ENCODE results near the gene ZP3.
"Not testable (repeated sequence)": the region's sequence is repeated elsewhere in the genome, so short reads cannot be mapped to it uniquely, and the experiment has no call there.

The ZP3 gene

DNA sequence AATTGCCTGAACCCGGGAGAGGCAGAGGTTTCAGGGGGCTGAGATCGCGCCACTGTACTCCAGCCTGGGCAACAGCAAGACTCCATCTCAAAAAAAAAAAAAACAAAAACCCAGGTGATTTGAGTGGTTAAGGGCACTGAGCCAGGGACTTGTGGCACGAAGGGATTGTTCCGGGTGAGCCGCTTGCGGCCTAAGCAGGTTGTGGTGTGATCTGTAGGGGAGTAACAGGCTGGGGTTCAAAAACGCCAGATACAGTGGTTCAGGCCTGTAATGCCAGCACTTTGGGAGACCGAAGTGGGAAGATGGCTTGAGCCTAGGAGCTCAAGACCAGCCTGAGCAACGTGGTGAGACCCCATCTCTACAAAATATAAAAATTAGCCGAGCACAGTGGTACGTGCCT lies 19.1 kb downstream of the ZP3 start:
- not testable (repeated sequence) for DNase-seq

DNA sequence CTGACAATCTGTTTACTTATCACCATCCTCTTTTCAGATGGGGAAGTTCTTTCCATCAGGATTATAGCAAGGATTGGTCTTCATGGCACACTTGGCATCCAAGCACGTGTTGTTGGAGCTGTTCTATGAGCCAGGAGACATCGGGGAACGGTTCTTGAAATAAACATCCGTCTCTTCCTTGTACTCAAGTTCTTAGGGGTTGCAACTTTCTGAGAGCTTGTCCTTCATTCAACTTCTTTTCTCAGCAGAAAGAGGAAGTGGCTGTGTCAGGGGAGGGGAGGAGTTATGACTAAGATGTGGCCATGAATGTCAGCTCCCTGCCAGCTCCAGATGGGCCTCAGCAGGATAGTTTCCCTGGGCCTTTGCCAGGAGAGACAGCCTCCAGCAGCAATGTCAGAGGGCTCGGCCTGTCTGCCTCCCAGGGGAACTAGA lies 20.8 kb downstream of the ZP3 start:
- DNase-seq = peak; percentile 11

DNA sequence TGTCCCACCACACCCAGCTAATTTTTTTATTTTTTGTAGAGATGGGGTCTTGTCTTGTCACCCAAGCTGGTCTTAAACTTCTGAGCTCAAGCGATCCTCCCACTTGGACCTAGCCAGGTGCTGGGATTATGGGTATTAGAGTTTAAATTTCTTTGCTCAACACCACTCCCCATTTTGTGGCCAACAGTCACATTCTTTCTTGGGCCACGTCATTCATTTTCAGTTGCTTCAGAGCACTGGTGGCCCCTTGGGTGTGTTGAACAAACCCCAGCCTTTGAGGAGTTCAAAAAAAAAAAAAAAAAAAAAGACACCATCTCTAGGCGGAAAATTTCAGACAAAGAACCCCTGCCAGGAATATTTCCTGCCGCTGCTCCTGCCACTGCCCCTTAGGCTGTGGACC lies 32.3 kb downstream of the ZP3 start:
- DNase-seq = not testable (repeated sequence)

DNA sequence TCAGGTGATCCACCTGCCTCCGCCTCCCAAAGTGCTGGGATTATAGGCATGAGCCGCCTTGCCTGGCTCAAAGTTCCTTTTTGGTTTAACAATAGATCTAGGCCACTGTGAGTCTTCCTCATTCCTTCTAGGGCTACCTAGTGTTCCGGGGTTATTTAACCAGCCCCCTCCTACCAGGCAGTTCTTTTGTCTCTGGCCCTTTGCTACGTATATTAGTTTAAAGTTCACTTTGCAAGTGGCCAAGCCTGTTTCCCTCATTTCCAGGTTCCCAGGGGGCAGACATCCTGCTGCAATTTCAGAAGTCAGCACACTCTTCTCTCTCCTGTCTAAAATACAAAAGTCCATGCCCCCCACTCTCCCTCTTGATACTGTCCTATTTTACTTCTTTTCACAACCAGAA lies 33.8 kb downstream of the ZP3 start:
- not testable (repeated sequence) for DNase-seq

DNA sequence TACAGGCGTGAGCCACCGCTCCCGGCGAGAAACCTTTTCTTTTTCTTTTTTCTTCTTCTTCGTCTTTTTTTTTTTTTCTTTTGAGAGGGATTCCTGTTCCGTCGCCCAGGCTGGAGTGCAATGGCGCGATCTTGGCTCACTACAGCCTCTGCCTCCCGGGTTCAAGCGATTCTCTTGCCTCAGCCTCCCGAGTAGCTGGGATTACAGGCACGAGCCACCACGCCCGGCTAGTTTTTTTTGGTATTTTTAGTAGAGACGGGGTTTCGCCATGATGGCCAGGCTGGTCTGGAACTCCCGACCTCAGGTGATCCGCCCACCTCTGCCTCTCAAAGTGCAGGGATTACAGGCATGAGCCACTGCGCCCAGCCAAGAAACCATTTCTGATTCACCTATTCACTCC lies 36.0 kb downstream of the ZP3 start:
- not testable (repeated sequence) for DNase-seq

DNA sequence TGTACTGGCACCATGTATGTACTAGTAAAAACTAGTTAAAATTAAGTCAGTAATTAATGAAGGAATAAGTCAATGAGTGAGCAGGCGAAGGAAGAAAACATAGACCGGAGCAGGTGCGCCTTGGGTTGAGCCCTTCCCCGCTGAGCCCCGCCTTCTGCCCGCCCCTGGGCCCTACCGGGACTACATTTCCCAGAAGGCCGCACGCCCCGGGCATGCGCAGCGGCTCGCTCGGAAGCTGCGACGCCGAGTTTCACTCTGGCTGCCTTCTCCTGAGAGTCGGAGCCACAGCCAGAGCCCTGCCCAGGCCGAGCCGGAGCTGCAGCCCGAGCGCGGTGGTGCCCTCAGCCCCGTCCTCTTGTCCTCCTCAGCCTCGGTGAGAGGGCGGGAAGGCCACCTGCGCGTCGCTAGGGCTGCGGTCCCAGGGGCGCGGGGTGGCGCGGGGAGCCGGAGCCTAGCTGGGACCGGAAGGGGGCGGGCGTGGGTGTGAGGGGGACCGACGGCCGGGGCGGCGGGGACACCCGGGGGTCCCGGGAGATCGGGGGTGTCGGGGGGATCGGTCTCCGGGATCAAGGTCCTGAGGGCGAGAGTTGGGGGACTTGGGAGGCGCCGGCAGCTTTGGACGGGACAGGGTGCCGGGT lies 36.8 kb downstream of the ZP3 start, which contains the start of gene DTX2:
DTX2 (plus strand) TSS at position 246 of the 638 bp plus-strand sequence. CDS start 18,801 bp downstream, outside the sequence.
- DNase-seq = peak; percentile 58

DNA sequence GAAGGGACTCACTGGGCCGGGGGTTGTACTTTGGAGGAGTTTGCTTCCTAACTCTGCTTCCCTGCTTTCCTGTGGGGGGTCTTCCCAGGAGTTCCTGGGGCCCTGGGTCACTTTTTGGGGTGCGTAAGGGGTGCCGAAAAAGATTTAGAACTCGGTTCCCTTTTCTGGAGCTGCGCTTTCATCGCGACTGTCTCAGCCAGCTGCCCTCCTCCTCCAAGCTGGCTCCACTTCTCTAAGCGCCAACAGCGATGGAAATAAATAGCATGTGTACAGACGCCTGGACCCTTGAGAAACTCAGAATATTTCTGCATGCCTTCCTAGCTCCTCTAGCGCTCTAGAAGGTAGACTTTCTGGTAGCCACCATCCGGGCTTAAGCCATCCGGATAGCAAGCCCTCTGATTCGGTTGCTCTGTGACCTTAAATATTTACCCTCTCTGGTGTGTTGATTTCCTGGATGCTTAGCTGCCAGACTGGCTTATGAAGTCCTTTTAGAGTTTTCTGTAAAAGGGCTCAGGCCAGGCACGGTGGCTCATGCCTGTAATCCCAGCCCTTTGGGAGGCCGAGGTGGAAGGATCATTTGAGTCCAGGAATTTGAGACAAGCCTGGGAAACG lies 37.6 kb downstream of the ZP3 start:
- DNase-seq = not testable (repeated sequence)

DNA sequence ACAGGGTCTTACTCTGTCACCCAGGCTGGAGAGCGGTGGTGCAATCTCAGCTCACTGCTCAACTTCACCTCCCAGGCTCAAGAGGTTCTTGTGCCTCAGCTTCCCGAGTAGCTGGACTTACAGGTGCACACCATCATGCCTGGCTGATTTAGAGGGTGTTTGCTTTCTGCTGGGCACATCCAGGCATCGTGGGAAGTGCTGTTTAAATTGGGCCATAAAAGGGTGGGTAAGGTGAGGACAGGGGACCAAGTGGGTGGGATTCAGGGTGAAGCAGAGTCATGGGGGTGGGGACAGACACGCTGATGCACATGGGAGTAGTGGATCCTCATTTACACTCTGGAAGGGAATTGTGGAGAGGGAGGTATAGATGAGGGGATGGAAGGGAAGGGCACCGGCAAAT lies 40.2 kb downstream of the ZP3 start:
- not testable (repeated sequence) for DNase-seq

DNA sequence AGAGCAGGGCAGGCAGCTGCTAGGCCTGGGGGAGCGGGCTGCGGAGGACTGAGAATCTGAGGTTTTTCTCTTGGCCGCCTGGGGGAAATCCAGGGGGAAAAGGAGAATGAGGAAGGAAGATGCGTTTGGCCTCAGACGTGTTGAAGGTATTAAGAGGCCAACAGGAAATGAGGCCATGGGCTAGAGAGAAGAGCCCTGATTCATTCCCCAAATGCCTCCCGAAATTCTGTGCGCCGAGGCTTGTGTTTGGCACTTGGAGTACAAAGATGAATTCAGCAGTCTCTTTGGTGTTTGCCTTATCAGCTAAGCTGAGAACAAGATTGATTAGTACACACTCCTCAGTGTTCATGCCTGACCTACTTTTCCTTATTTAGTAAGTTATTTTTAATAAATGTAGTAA lies 41.2 kb downstream of the ZP3 start:
- not testable (repeated sequence) for DNase-seq

DNA sequence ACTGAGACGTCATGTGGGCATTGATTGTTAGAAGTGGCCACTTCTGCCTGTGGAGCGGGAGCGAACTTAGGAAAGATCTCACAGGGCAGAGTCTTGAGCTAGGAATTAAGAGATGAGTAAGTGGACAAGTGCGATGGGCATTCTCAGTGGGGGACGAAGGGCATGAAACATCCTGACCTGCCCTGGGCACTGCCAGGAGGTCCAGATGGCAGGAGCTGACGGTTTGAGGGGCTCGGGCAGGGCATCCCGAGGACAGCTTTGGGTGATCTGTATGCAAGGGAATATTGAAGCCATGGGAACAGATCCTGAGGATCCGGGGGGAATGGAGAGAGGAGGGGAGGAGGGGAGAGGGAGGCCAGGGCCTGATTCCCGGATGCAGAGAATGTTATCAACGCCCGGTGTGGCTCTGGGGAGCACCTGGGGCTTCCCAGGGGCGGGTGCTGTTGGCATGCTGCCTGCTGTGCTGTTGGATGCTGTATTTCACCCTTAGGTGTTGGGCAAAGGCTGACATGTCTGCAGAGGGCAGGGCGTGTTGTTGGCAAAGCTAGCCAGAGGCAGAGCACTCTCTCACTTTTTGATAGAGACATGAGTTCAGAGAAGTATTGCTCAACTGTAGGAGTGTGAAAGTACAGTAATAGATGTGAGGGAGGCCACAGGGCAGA lies 43.1 kb downstream of the ZP3 start:
- not testable (repeated sequence) for DNase-seq

DNA sequence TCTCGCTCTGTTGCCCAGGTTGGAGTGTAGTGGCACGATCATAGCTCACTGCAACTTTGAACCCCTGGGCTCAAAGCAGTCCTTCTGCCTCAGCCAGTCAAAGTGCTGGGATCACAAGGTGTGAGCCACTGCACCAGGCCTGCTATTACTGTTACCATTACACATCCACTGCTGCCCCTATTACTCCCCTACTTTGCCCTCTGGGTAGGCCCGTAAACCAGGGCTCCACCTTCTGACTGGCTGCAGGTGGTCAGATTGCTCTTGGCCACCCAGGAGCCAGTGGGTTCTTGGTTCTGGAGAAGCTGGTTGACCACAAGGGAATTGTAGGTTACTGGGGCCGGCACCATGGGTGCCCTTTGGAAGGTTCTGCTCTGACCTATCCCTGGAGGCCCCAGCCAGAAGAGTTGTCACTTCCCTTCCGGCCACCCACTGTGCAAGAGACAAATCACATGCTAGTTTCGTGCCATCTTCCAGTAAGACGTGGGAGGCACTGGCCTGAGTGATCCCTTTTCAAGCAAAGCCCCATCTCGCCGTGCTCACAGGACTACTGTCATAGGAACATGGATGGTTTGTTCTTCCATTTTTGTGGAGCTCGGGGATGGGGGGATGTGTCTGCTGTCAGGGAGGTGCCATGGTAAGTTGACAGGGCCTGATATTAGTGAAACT lies 46.9 kb downstream of the ZP3 start:
- DNase-seq = not testable (repeated sequence)

DNA sequence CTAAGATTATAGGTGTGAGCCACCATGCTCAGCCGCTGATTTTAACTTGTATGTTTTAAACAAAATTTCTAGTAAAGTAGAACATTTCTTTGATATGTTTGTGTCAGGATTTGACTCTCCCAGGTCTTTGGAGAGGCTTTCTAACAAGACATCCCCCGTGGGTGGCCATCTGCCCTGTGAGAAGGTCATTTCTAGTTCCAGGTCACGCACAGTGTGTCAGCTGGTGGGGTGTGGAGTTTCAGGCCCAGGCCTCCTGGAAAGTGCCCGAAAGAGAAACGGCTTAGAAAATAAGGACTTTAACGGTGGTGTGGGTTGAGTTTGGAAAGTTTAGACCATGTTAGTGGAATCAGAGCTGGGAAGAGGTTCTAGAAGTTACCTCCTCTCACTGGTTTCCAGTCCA lies 48.3 kb downstream of the ZP3 start:
- not testable (repeated sequence) for DNase-seq

DNA sequence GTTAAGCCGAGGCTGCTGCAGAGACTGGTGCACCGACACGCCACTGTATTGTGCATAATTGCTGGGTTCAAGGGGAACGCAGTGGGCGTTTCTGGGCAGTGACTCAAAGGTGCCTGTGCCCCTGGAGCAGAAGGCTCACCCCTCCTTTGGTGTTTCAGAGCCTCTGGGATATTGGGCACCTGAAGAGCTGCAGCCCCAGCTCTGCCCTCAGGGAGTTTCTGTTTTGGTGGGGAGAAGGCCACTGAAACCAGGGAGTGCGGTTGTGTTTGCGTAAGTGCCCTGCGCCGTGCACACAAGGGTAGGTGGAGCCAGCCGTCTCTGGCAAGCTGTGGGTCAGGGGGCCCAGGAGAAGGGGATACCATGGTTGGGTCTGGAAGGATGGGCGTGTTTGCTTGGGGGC lies 51.5 kb downstream of the ZP3 start:
- DNase-seq = not testable (repeated sequence)

DNA sequence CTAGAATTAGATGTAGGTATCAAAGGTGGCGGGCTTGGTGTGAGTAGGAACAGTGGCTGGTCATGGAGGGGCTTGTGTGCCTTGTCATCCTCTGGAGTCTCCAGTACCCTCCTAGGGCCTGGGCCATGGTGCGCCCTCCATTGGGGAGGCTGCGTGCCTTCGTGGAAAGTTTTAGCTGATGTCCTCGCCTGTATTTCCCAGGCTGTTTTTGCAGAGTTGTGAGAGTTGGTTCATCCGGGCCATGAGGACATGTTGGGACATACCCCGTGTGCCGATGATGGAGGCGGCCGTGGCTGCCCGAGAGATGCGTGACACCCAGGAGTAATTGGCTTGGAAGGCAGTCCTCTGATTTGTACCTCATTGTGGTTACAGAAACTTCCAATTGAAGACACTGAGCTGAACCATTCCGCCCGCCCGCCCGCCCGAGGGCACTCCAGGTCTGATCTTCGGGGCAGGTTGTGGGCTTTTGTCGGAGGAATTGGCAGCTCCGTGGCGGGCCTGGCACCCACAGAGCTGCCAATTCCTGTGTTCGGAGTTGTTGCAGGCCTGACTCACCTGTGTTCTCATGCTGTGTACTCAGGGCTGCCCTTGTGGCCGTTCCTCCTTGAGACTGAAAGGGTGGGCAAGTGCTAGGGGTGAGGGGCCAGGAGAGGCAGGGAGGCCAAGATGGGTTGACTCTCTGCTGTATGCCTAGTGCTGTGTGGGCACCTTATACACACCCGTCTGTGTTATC lies 52.2 kb downstream of the ZP3 start:
- DNase-seq = not testable (repeated sequence)

DNA sequence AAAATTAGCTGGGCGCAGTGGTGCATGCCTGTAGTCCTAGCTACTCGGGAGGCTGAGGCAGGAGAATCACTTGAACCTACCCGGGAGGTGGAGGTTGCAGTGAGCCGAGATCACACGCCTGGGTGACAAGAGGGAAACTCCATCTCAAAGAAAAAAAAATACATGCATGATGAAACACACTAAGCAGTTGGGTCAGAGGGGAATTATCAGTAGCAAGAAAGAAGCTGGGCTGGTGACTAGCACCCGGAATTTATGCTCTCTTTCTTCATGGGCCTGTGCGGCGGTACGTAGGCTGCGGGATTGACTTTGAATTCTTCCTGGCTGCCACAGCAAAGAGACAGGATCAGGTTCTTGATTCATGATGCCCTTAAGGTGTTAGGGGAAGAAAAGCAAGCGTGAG lies 54.9 kb downstream of the ZP3 start:
- not testable (repeated sequence) for DNase-seq

DNA sequence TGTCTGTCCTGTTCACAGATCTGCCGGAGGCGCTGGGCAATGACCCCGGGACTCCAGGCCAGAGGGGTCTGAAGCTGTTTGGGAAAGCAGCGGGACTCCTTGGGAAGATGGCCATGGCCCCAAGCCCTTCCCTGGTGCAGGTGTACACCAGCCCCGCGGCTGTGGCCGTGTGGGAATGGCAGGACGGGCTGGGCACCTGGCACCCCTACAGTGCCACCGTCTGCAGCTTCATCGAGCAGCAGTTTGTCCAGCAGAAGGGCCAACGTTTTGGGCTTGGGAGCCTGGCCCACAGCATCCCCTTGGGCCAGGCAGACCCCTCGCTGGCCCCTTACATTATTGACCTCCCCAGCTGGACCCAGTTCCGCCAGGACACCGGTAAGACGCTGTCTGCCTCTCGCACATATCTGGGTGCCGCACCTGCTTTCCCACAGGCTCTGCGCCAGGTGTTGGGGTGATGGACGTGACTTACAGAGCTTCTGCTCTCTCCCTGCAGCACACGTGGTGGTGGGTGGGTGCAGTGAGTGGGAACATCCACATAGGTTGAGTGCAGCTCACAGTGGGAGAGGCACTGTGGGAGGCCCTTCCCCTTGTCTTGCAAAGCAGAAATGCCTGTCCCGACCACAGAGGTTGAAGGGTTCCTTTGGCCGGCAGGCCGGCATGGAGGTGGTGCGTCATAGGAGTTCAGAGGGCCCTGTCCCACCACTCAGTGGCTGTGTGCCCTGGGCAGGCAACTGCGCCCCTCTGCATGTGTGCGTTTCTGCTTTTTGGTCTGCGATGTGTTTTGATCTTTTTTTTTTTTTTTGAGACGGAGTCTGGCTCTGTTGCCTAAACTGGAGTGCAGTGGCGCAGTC lies 55.9 kb downstream of the ZP3 start:
- DNase-seq = not testable (repeated sequence)

DNA sequence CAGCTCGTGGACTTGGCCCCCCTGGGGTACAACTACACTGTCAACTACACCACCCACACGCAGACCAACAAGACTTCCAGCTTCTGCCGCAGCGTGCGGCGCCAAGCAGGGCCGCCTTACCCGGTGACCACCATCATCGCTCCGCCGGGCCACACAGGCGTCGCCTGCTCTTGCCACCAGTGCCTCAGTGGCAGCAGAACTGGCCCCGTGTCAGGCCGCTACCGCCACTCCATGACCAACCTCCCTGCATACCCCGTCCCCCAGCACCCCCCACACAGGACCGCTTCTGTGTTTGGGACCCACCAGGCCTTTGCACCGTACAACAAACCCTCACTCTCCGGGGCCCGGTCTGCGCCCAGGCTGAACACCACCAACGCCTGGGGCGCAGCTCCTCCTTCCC lies 57.9 kb downstream of the ZP3 start:
- DNase-seq = not testable (repeated sequence)

DNA sequence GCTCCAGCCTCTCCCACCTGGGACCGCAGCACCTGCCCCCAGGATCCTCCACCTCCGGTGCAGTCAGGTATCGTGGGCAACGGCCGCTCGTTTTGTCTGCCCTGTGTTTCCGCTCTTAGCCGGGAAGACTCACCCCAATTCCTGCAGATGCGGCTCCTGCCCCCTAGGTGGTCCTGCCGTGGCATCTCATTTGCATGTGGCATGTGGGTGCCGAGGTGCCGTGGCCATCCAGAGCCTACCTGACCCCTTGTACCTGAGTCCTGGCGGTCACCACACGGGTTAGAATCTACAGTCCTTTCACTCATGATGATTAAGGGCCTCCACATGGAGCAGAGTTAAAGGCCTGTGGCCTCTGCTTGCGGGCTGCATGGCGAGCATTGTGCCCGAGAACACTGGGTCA lies 58.3 kb downstream of the ZP3 start:
- not testable (repeated sequence) for DNase-seq

DNA sequence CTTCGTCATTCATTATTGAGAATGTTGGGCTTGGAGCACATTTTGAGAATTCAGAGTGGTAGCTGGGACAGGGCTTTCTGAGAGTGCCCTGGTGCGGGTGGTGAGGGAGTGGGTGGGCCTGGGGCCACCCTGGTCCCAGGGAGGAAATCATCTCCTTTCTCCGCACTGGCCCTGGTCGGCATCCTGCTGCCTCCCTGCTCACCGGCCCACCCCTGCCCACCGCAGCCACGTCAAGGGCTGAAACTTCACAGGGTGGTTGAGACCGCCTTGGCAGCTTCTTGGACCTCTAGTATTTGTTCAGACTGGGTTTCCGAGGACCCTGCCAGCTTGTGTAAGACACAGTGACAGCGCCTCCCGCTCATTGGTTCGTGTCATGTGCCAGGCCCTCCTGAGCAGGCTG lies 59.7 kb downstream of the ZP3 start:
- DNase-seq = not testable (repeated sequence)

DNA sequence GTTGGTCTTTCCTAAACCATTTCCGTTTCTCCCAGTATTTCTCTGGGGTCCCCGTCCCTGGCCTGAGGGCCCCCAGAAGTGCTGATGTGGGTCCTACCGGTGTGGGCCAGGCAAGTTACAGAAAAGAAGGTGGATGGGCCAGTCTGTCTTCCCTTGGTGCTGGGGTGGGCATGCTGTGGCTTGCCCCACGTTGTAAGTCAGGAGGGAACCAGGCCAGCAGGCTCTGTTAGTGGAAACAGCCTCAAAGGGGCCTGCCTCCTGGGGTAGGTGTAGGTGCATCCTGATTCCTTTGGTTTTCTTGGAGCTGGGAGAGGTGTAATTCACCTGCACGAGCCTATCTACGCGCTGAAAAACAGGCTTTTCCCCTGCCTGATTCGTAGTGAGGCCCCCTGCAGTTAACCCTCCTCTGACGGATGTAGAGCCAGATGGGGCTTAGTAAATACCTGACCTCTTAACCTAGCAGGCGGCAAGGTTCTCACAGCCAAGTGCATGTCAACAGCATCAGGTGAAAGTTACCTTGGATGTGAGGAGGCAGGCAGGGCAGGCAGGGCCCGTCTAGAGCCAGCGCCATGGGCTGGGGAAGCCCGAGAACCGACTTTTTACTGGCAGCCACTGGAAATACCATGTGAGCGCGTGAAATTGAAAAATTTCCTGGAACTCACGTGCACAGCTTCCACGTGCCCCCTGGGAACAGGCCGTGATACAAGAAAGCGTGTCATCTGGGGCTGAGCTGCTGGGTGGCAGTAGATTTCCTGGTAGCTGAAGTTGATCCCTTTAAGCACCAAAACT lies 61.3 kb downstream of the ZP3 start:
- not testable (repeated sequence) for DNase-seq

DNA sequence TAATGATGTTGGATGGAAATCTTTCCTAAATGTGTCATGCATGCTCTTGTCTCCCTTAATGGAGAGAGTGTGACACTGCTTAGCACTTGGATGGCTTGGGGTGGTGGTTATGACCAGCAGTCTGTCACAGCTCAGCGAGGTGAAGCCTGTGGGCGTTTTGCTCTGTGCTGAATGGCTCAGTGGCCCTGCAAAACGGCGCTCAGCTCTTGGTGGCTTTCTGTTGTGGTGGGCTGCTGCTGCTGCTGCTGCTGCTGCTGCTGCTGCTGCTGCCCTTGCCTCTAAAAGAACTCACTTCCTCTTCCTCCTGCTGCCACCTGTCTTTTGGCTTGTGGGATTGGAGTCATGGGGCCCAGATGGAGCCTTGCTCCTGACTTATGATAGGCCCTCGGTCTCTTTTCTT lies 61.9 kb downstream of the ZP3 start:
- DNase-seq = peak; percentile 38

All from activated naive CD4-positive, alpha-beta T cell treated with Interleukin-2 at 50 U/mL for 16 hours (primary cell).